Tibial nerve (tissue), 4 donors: ENCODE results near the gene FOS. TPM values are rescaled to one million over a fixed set of nuclear protein-coding genes. Genes with fewer than 3 reads are reported as not detected.
A peak's percentile ranks its signal among the peaks of the same experiment; 100 is the strongest.

Source experiments
- DNase-seq, 2 donors: peaks; one replicate each; pipeline ENCODE4 v3.0.0-alpha.2; 2019; ENCODE audit warnings: low spot score in 2 of 2
- H3K27ac ChIP-seq, 4 donors: fragments of 200-600 bp; sonication (generic) in 3 of 4; one replicate each; pipeline ENCODE4 v1.5.1; 2017 to 2019; ENCODE audit warnings: mild to moderate bottlenecking in 1 of 4
- H3K27me3 ChIP-seq, 2 donors: fragments of 200-600 bp; sonication (generic) in 1 of 2; one replicate each; pipeline versions ENCODE4 v1.5.1 to v1.6.0; 2017 to 2019
- H3K36me3 ChIP-seq, 3 donors: fragments of 200-600 bp; sonication (generic); one replicate each; pipeline ENCODE4 v1.5.1; 2018 to 2019
- H3K4me1 ChIP-seq, 4 donors: fragments of 200-600 bp; sonication (generic) in 3 of 4; one replicate each; pipeline ENCODE4 v1.5.1; 2017 to 2019
- H3K4me3 ChIP-seq, 4 donors: fragments of 200-600 bp; sonication (generic) in 3 of 4; one replicate each; pipeline ENCODE4 v1.5.1; 2017 to 2019; ENCODE audit warnings: mild to moderate bottlenecking in 1 of 4, moderate library complexity in 1 of 4
- H3K9me3 ChIP-seq, 4 donors: fragments of 200-600 bp; sonication (generic) in 3 of 4; one replicate each; pipeline ENCODE4 v1.5.1; 2017 to 2019
- CTCF ChIP-seq, 5 experiments: fragments of 200-600 bp in 3 of 5; fragments of 450-650 bp in 2 of 5; sonication (generic) in 3 of 5; IDR thresholded peaks; one replicate each; pipeline ENCODE4 v1.5.1; 2016 to 2019; ENCODE audit warnings: antibody characterized with exemption in 5 of 5, mild to moderate bottlenecking in 3 of 5, moderate library complexity in 2 of 5
- EP300 ChIP-seq, 2 donors: sonication (generic); formaldehyde crosslinking; IDR thresholded peaks; one replicate each; pipeline ENCODE4 v1.6.1; 2017; ENCODE audit warnings: antibody characterized with exemption in 2 of 2, mild to moderate bottlenecking in 1 of 2
- POLR2A ChIP-seq, 2 donors: fragments of 450-650 bp; IDR thresholded peaks; one replicate each; pipeline ENCODE4 v1.6.1; 2017; ENCODE audit warnings: antibody characterized with exemption in 2 of 2, mild to moderate bottlenecking in 2 of 2, moderate library complexity in 2 of 2
- WGBS, 2 donors: methylation state at CpG; one replicate each; pipeline ENCODE4 v1.1.5; 2018; 5-methylcytosine and 5-hydroxymethylcytosine counted together
- total RNA-seq, 4 donors: library from RNA; depleted of rRNA; stranded (reverse); fragments of >200 nt; gene quantifications; one replicate each; pipeline ENCODE4 v1.1.0, GENCODE V29; 2016

The FOS gene
- total RNA-seq, 4 donors from 2014 or later: 373 to 1,352 (median 619) TPM

GRCh38 chr14:75261820-75262219 is 16.8 kb upstream of the FOS start:
- TF ChIP-seq POLR2A (IDR thresholded peaks at IDR 0.05) (no peak), EP300 (IDR thresholded peaks at IDR 0.05) (no peak), CTCF (IDR thresholded peaks at IDR 0.05) (no peak)
- Histone ChIP-seq H3K9me3 (no peaks in the 10 kb centered on the region), H3K4me3 (no peak overlapping the region), H3K27ac (peak overlapping the region in 1 of 4 donors; percentile 16), H3K36me3 (no peaks in the 10 kb centered on the region), H3K4me1 (peaks cover 0 to 40% (median 31%) of the 10 kb centered on the region in 4 donors), H3K27me3 (no peaks in the 10 kb centered on the region)
- whole genome bisulfite sequencing, 2 donors: 90 to 92% methylated on average over 5 of the region's 5 CpGs
- DNase-seq: no peak

GRCh38 chr14:75262641-75263040 is 16.0 kb upstream of the FOS start:
- Histone ChIP-seq H3K36me3 (no peaks in the 10 kb centered on the region), H3K4me1 (peaks cover 0 to 43% (median 35%) of the 10 kb centered on the region in 4 donors), H3K9me3 (no peaks in the 10 kb centered on the region), H3K27me3 (no peaks in the 10 kb centered on the region), H3K27ac (peak overlapping the region in 1 of 4 donors; percentile 16), H3K4me3 (no peak overlapping the region)
- 96 to 97% methylated on average over 2 of the region's 2 CpGs for WGBS, 2 donors
- DNase-seq: no peak
- no peak for TF ChIP-seq EP300 (IDR thresholded peaks at IDR 0.05)
- TF ChIP-seq POLR2A (IDR thresholded peaks at IDR 0.05): no peak
- no peak for TF ChIP-seq CTCF (IDR thresholded peaks at IDR 0.05)

GRCh38 chr14:75264036-75264435 is 14.6 kb upstream of the FOS start:
- H3K4me3 ChIP-seq: no peak overlapping the region
- peaks cover 0 to 42% (median 31%) of the 10 kb centered on the region in 4 donors for H3K4me1 ChIP-seq
- WGBS, 2 donors: 95 to 100% methylated on average over 3 of the region's 3 CpGs
- H3K27me3 ChIP-seq: no peaks in the 10 kb centered on the region
- no peaks in the 10 kb centered on the region for H3K9me3 ChIP-seq
- TF ChIP-seq CTCF (IDR thresholded peaks at IDR 0.05) (no peak), POLR2A (IDR thresholded peaks at IDR 0.05) (no peak), EP300 (IDR thresholded peaks at IDR 0.05) (no peak)
- no peaks in the 10 kb centered on the region for H3K36me3 ChIP-seq
- no peak for DNase-seq
- H3K27ac ChIP-seq: no peak overlapping the region

GRCh38 chr14:75267141-75267721 is 11.4 kb upstream of the FOS start:
- no peak overlapping the region for H3K4me3 ChIP-seq
- 17 to 20% methylated on average over 3 of the region's 3 CpGs for WGBS, 2 donors
- no peak for DNase-seq

GRCh38 chr14:75268633-75269550 is 9.7 kb upstream of the FOS start:
- Histone ChIP-seq H3K27ac (peak overlapping the region in 2 of 4 donors; percentile 86 to 95), H3K4me3 (no peak overlapping the region)

More at GRCh38 chr14:75267141-75267721, 11.4 kb upstream of the FOS start:
- Histone ChIP-seq H3K9me3 (no peaks in the 10 kb centered on the region), H3K36me3 (no peaks in the 10 kb centered on the region), H3K27me3 (no peaks in the 10 kb centered on the region), H3K27ac (peak overlapping the region; percentile 64 to 95 (median 80)), H3K4me1 (peaks cover 0 to 35% (median 24%) of the 10 kb centered on the region in 4 donors)
- TF ChIP-seq EP300 (IDR thresholded peaks at IDR 0.05): peak; percentile 16 to 48
- no peak for TF ChIP-seq POLR2A (IDR thresholded peaks at IDR 0.05)

More at GRCh38 chr14:75268633-75269550, 9.7 kb upstream of the FOS start:
- no peaks in the 10 kb centered on the region for H3K36me3 ChIP-seq
- no peak for DNase-seq
- peaks cover 0 to 50% (median 33%) of the 10 kb centered on the region in 4 donors for H3K4me1 ChIP-seq
- H3K9me3 ChIP-seq: no peaks in the 10 kb centered on the region
- H3K27me3 ChIP-seq: no peaks in the 10 kb centered on the region
- WGBS, 2 donors: 57 to 79% methylated on average over 7 of the region's 7 CpGs
- peak in 1 of 2 donors; percentile 12 for TF ChIP-seq EP300 (IDR thresholded peaks at IDR 0.05)
- TF ChIP-seq POLR2A (IDR thresholded peaks at IDR 0.05): no peak
- no peak for TF ChIP-seq CTCF (IDR thresholded peaks at IDR 0.05)
